Measurements from ENCODE around the gene DPYSL4. TPM values are rescaled to one million over a fixed set of nuclear protein-coding genes. Genes with fewer than 3 reads are reported as not detected.

DPYSL4 gene
- total and polyA plus RNA-seq, 2 experiments from 2014 or later = 10.6 to 23.9 TPM

GRCh38 chr10:132175408-132175807, 11.3 kb upstream of the DPYSL4 start:
- ATAC-seq (no peak), DNase-seq (ENCODE audit: low spot score) (no peak)
- Mint-ChIP-seq H3K4me3 (no peak overlapping the region), H3K36me3 (ENCODE audit: low read depth) (peaks cover 5% of the 10 kb centered on the region), H3K4me1 (peaks cover 16% of the 10 kb centered on the region), H3K27me3 (ENCODE audit: insufficient read depth, low read depth, poor library complexity) (peaks cover 18% of the 10 kb centered on the region), H3K9me3 (peaks cover 31% of the 10 kb centered on the region), H3K27ac (no peak overlapping the region)
- Histone ChIP-seq H3F3A (replicated peaks; ENCODE audit: low read depth) (no peaks in the 10 kb centered on the region), H3K79me2 (replicated peaks; ENCODE audit: insufficient read depth) (no peaks in the 10 kb centered on the region), H3K27ac (ENCODE audit: low read depth) (no peak overlapping the region), H3K36me3 (ENCODE audit: insufficient read depth) (no peaks in the 10 kb centered on the region), H3K4me3 (no peak overlapping the region), H3K4me2 (no peak overlapping the region), H4K20me1 (replicated peaks; ENCODE audit: insufficient read depth) (no peaks in the 10 kb centered on the region), H3K4me1 (ENCODE audit: insufficient read depth) (no peaks in the 10 kb centered on the region), H3K27me3 (ENCODE audit: insufficient read depth) (no peaks in the 10 kb centered on the region), H3K9me2 (ENCODE audit: insufficient read depth) (no peaks in the 10 kb centered on the region), H2AFZ (no peak overlapping the region; the same call in 1 of the 2 replicates)
- TF ChIP-seq STAT1 (IDR thresholded peaks at IDR 0.05; ENCODE audit: unreplicated experiment) (no peak), ZNF462 (CRISPR knock-in tag; IDR thresholded peaks at IDR 0.05) (no peak), EZH2 (IDR thresholded peaks at IDR 0.05; ENCODE audit: low read depth, unreplicated experiment) (no peak)

GRCh38 chr10:132175907-132176581, 10.7 kb upstream of the DPYSL4 start:
- Histone ChIP-seq H2AFZ (peak overlapping the region; percentile 76), H3F3A (replicated peaks; ENCODE audit: low read depth) (no peaks in the 10 kb centered on the region), H3K9me2 (ENCODE audit: insufficient read depth) (no peaks in the 10 kb centered on the region), H3K36me3 (ENCODE audit: insufficient read depth) (no peaks in the 10 kb centered on the region), H3K4me3 (no peak overlapping the region), H3K27me3 (ENCODE audit: insufficient read depth) (no peaks in the 10 kb centered on the region), H4K20me1 (replicated peaks; ENCODE audit: insufficient read depth) (no peaks in the 10 kb centered on the region), H3K4me1 (ENCODE audit: insufficient read depth) (no peaks in the 10 kb centered on the region), H3K79me2 (replicated peaks; ENCODE audit: insufficient read depth) (no peaks in the 10 kb centered on the region), H3K4me2 (peak overlapping the region; percentile 20; the same call in 1 of the 2 replicates), H3K27ac (ENCODE audit: low read depth) (no peak overlapping the region)
- Mint-ChIP-seq H3K27ac (no peak overlapping the region), H3K4me3 (peak overlapping the region; percentile 27; the same call in 2 of the 3 replicates), H3K4me1 (peaks cover 16% of the 10 kb centered on the region), H3K36me3 (ENCODE audit: low read depth) (peaks cover 5% of the 10 kb centered on the region), H3K9me3 (peaks cover 31% of the 10 kb centered on the region), H3K27me3 (ENCODE audit: insufficient read depth, low read depth, poor library complexity) (peaks cover 18% of the 10 kb centered on the region)
- ATAC-seq (peak; percentile 84), DNase-seq (ENCODE audit: low spot score) (peak; percentile 44)
- TF ChIP-seq POLR2AphosphoS5 (IDR thresholded peaks at IDR 0.05; ENCODE audit: low read depth) (no peak), ZNF462 (CRISPR knock-in tag; IDR thresholded peaks at IDR 0.05) (no peak), ZNF331 (CRISPR knock-in tag; IDR thresholded peaks at IDR 0.05; ENCODE audit: low read depth) (no peak), JUNB (IDR thresholded peaks at IDR 0.05; ENCODE audit: unreplicated experiment) (no peak)

Data from GM23338 (cell line).